GM18511 (cell line): Measurements from ENCODE around the gene TRIM15.
A peak's percentile ranks its signal among the peaks of the same experiment; 100 is the strongest.
"Not testable (repeated sequence)": the region's sequence is repeated elsewhere in the genome, so short reads cannot be mapped to it uniquely, and the experiment has no call there.

ENCODE experiments used
- ATAC-seq: cut with Tn5 transposase; IDR thresholded peaks from one replicate; pipeline ENCODE4 v1.9.1; 2021; ENCODE audit warnings: mild to moderate bottlenecking, moderate library complexity; ENCODE audit not compliant: unreplicated experiment

TRIM15 gene

GRCh38 chr6:30163090-30163917 lies at the start of gene TRIM15:
Gene TRIM15, plus strand, starts transcription at chr6:30163546. Its CDS starts 139 bp downstream, at chr6:30163685.
- ATAC-seq: no peak

- no peak for ATAC-seq
These were observed 49.5 kb upstream of the TRIM15 start for GRCh38 chr6:30113841-30114240.

- no peak for ATAC-seq
These were observed 46.6 kb upstream of the TRIM15 start for GRCh38 chr6:30116724-30117123.

GRCh38 chr6:30118691-30119090 lies 44.7 kb upstream of the TRIM15 start:
- not testable (repeated sequence) for ATAC-seq

GRCh38 chr6:30121446-30122366 lies 41.6 kb upstream of the TRIM15 start:
- ATAC-seq: no peak

- no peak for ATAC-seq
These were observed 40.8 kb upstream of the TRIM15 start for GRCh38 chr6:30122515-30122914.

- no peak for ATAC-seq
These were observed 35.9 kb upstream of the TRIM15 start for GRCh38 chr6:30127238-30128093.

GRCh38 chr6:30129265-30130178 lies 33.8 kb upstream of the TRIM15 start:
- no peak for ATAC-seq

- no peak for ATAC-seq
These were observed 33.1 kb upstream of the TRIM15 start for GRCh38 chr6:30130179-30130679.

GRCh38 chr6:30130887-30131862 lies 32.2 kb upstream of the TRIM15 start:
- ATAC-seq: peak; percentile 61

- ATAC-seq: no peak
These were observed 31.3 kb upstream of the TRIM15 start for GRCh38 chr6:30131947-30132497.

- no peak for ATAC-seq
These were observed 28.2 kb upstream of the TRIM15 start for GRCh38 chr6:30135147-30135546.

GRCh38 chr6:30135757-30136156 lies 27.6 kb upstream of the TRIM15 start, which contains the start of gene TRIM40:
Gene TRIM40, plus strand, starts transcription at chr6:30136140. Its CDS starts 897 bp downstream, at chr6:30137037.
- no peak for ATAC-seq

GRCh38 chr6:30136570-30137286 lies 26.6 kb upstream of the TRIM15 start:
- ATAC-seq: no peak

- not testable (repeated sequence) for ATAC-seq
These were observed 23.1 kb upstream of the TRIM15 start for GRCh38 chr6:30140240-30140639.

GRCh38 chr6:30142665-30143064 lies 20.7 kb upstream of the TRIM15 start:
- no peak for ATAC-seq

GRCh38 chr6:30143780-30144179 lies 19.6 kb upstream of the TRIM15 start:
- no peak for ATAC-seq
